Measurements from ENCODE around the gene SHROOM3. TPM values are rescaled to one million over a fixed set of nuclear protein-coding genes. Genes with fewer than 3 reads are reported as not detected.

The SHROOM3 gene
- total and polyA plus RNA-seq, 2 donors (not counting 3 experiments of a cell fraction or from before 2014, with no cell fraction given): 2.7 to 6.7 TPM

DNA sequence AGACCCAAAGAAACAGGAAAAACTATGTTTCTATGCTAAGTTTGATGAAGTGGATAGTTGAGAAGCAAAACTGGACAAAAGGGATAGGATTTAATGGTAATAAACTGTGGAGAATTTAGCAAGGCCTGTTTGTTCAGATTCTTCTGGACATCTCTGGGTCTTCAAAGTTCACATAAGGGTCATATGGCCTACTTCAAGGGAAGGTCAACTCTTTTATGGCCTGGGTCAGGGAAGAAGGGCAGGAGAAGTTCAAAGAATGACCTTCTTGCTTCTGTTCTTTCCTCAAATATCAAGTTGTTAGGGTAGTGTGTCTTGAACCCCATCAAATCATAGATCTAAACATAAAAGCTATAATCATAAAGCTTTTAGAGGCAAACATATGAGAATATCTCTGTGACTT lies 360.2 kb downstream of the SHROOM3 start:
- H3K79me2 ChIP-seq (ENCODE audit: control insufficient read depth, insufficient read depth, low read length): no peaks in the 10 kb centered on the region
- H3K4me3 ChIP-seq (replicated peaks in 1 of 3; ENCODE audit: insufficient read depth in 1 of 3, low read depth in 1 of 3, low read length in 3 of 3): no peak overlapping the region
- TF ChIP-seq JUN (IDR thresholded peaks at IDR 0.05; ENCODE audit: borderline replicate concordance, insufficient read depth, insufficient read length, low read depth) (no peak), EZH2 (IDR thresholded peaks at IDR 0.05; ENCODE audit: borderline replicate concordance, low read depth, low read length, severe bottlenecking) (no peak), POLR2A (IDR thresholded peaks at IDR 0.05; ENCODE audit: low read depth, low read length) (no peak), MYC (IDR thresholded peaks at IDR 0.05; ENCODE audit: low read depth, low read length) (no peak), POLR2AphosphoS5 (IDR thresholded peaks at IDR 0.05; ENCODE audit: insufficient read depth, low read depth, low read length) (no peak), FOS (IDR thresholded peaks at IDR 0.05; ENCODE audit: borderline replicate concordance, insufficient read depth, low read length) (no peak), GATA2 (IDR thresholded peaks at IDR 0.05; ENCODE audit: insufficient read depth, insufficient read length, low read depth, low read length) (no peak)
- TF ChIP-seq, protein P1, sequence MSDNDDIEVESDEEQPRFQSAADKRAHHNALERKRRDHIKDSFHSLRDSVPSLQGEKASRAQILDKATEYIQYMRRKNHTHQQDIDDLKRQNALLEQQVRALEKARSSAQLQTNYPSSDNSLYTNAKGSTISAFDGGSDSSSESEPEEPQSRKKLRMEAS (IDR thresholded peaks at IDR 0.05; ENCODE audit: insufficient read depth, insufficient read length): no peak
- TF ChIP-seq, protein P2, sequence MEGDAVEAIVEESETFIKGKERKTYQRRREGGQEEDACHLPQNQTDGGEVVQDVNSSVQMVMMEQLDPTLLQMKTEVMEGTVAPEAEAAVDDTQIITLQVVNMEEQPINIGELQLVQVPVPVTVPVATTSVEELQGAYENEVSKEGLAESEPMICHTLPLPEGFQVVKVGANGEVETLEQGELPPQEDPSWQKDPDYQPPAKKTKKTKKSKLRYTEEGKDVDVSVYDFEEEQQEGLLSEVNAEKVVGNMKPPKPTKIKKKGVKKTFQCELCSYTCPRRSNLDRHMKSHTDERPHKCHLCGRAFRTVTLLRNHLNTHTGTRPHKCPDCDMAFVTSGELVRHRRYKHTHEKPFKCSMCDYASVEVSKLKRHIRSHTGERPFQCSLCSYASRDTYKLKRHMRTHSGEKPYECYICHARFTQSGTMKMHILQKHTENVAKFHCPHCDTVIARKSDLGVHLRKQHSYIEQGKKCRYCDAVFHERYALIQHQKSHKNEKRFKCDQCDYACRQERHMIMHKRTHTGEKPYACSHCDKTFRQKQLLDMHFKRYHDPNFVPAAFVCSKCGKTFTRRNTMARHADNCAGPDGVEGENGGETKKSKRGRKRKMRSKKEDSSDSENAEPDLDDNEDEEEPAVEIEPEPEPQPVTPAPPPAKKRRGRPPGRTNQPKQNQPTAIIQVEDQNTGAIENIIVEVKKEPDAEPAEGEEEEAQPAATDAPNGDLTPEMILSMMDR (IDR thresholded peaks at IDR 0.05; ENCODE audit: extremely low read depth in 1 of 2, insufficient read depth in 1 of 2, low read depth in 1 of 2, low read length in 2 of 2): no peak
- H3K4me1 ChIP-seq (ENCODE audit: control insufficient read depth, extremely low read depth, insufficient read depth, low read length): peaks cover 5% of the 10 kb centered on the region
- POLR2A ChIA-PET: no interaction called here
- FAIRE-seq: no peak
- BruUV-seq (replicated peaks): no TSS peak
- CTCF ChIA-PET: interaction anchor here (0.8 kb wide), 1 partner anchor 38 kb away, joined by 3 read pairs; no protein-coding TSS in a partner anchor
- H3K36me3 ChIP-seq (ENCODE audit: control insufficient read depth in 2 of 2, extremely low read depth in 1 of 2, insufficient read depth in 2 of 2, low read length in 2 of 2): no peaks in the 10 kb centered on the region
- no peak overlapping the region for H3K4me2 ChIP-seq (ENCODE audit: insufficient read depth, low read length)
- no peaks in the 10 kb centered on the region for H3K9me1 ChIP-seq (replicated peaks; ENCODE audit: control insufficient read depth, extremely low read depth, insufficient read depth, low read length)
- no peaks in the 10 kb centered on the region for H3K9me3 ChIP-seq (replicated peaks; ENCODE audit: control insufficient read depth, insufficient read depth, low read length)
- intact Hi-C loops (cut with micrococcal nuclease): no loop called here
- dilution Hi-C loops (cut with MboI; ENCODE audit: extremely low pct_ligation_motif_present, low sequenced_read_pairs): no loop called here
- H3K9ac ChIP-seq (replicated peaks; ENCODE audit: extremely low read depth, insufficient read depth, low read length): no peak overlapping the region
- no peak overlapping the region for H3K27ac ChIP-seq (ENCODE audit: insufficient read depth, low read depth, low read length)
- DNase-seq (ENCODE audit: low read depth, low spot score): no peak
- no peak overlapping the region for H2AFZ ChIP-seq (ENCODE audit: low read depth, low read length)
- H3K27me3 ChIP-seq (ENCODE audit: control insufficient read depth in 2 of 2, insufficient read depth in 2 of 2, low read length in 2 of 2): no peaks in the 10 kb centered on the region
- H4K20me1 ChIP-seq (replicated peaks; ENCODE audit: control insufficient read depth, extremely low read depth, insufficient read depth, low read length): no peaks in the 10 kb centered on the region

Data from endothelial cell of umbilical vein (primary cell).